ENCODE measurements around the gene RAMP2.

- TF ChIP-seq EZH2phosphoT487 (IDR thresholded peaks at IDR 0.05; ENCODE audit: insufficient read depth, low read depth) (no peak), EZH2 (IDR thresholded peaks at IDR 0.05; ENCODE audit: insufficient read depth, poor library complexity, severe bottlenecking) (no peak)
Measured at GRCh38 chr17:42782166-42783061, 21.4 kb downstream of the RAMP2 start.
